Subcutaneous abdominal adipose tissue (tissue), 5 donors: ENCODE measurements around the gene RAB37.

Source experiments
- H3K27ac ChIP-seq: one replicate; pipeline ENCODE4 v1.7.0; 2013; ENCODE audit warnings: low read depth, mild to moderate bottlenecking, inconsistent platforms, low read length, moderate library complexity
- H3K27me3 ChIP-seq, 5 donors: one replicate each; pipeline ENCODE4 v1.7.0; 2013; ENCODE audit warnings: low read length in 5 of 5, inconsistent platforms in 1 of 5; ENCODE audit not compliant: control insufficient read depth in 5 of 5, insufficient read depth in 4 of 5
- H3K36me3 ChIP-seq, 5 donors: one replicate each; pipeline ENCODE4 v1.7.0; 2013; ENCODE audit warnings: low read length in 5 of 5; ENCODE audit not compliant: control insufficient read depth in 5 of 5, insufficient read depth in 5 of 5
- H3K4me1 ChIP-seq, 5 donors: one replicate each; pipeline ENCODE4 v1.7.0; 2013; ENCODE audit warnings: low read length in 5 of 5, mild to moderate bottlenecking in 3 of 5, moderate library complexity in 1 of 5; ENCODE audit not compliant: control insufficient read depth in 5 of 5, insufficient read depth in 5 of 5
- H3K4me3 ChIP-seq, 5 donors: one replicate each; pipeline ENCODE4 v1.7.0; 2013; ENCODE audit warnings: low read length in 5 of 5, low read depth in 1 of 5
- H3K9ac ChIP-seq, 5 donors: one replicate each; pipeline ENCODE4 v1.7.0; 2013; ENCODE audit warnings: low read length in 5 of 5, mild to moderate bottlenecking in 4 of 5, moderate library complexity in 3 of 5
- H3K9me3 ChIP-seq, 5 donors: one replicate each; pipeline ENCODE4 v1.7.0; 2013; ENCODE audit warnings: low read length in 5 of 5; ENCODE audit not compliant: control insufficient read depth in 5 of 5
- donor health status: healthy.
- donor health status: healthy.
- donor health status: healthy.
- donor health status: healthy.
- donor health status: healthy.

Gene RAB37

GRCh38 chr17:74742153-74742515 is 5.1 kb downstream of the RAB37 start:
- H3K27me3 ChIP-seq, result peaks cover 27 to 34% (median 33%) of the 10 kb centered on the region in 5 donors
- no peak overlapping the region for H3K27ac ChIP-seq
- no peak overlapping the region for H3K4me3 ChIP-seq
- H3K9me3 ChIP-seq, result no peaks in the 10 kb centered on the region
- no peaks in the 10 kb centered on the region for H3K36me3 ChIP-seq
- H3K4me1 ChIP-seq, result peaks cover 3 to 55% (median 42%) of the 10 kb centered on the region in 5 donors
- no peak overlapping the region for H3K9ac ChIP-seq

GRCh38 chr17:74742978-74743545 is 6.0 kb downstream of the RAB37 start:
- Histone ChIP-seq H3K4me3 (no peak overlapping the region), H3K9ac (no peak overlapping the region), H3K36me3 (no peaks in the 10 kb centered on the region), H3K27me3 (peaks cover 18 to 25% (median 24%) of the 10 kb centered on the region in 5 donors), H3K4me1 (peaks cover 3 to 54% (median 42%) of the 10 kb centered on the region in 5 donors), H3K27ac (no peak overlapping the region), H3K9me3 (no peaks in the 10 kb centered on the region)

DNA sequence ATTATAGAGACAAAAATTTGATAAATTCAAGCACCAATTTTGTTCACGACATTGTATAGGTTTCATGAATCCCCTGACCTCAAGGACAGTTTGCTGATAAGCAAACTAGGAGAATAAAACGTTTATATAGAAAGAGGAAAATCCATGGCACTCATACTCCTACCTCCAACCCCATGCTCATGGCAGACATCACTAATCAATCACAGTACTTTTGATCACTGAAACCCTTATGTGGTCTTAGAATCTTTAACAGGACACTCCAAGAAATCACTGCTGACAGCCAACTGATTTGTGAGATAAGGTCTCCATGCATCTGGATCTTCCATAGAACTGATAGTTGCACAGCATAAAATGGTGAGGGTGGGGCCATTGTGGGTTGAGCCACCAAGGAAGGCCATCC is 6.7 kb downstream of the RAB37 start:
- Histone ChIP-seq H3K27ac (no peak overlapping the region), H3K9ac (no peak overlapping the region), H3K4me3 (no peak overlapping the region), H3K9me3 (no peaks in the 10 kb centered on the region), H3K36me3 (no peaks in the 10 kb centered on the region), H3K27me3 (peaks cover 11 to 18% (median 17%) of the 10 kb centered on the region in 5 donors), H3K4me1 (peaks cover 3 to 50% (median 42%) of the 10 kb centered on the region in 5 donors)

GRCh38 chr17:74744349-74744713 is 7.3 kb downstream of the RAB37 start:
- H3K9ac ChIP-seq, result no peak overlapping the region
- no peaks in the 10 kb centered on the region for H3K36me3 ChIP-seq
- no peak overlapping the region for H3K27ac ChIP-seq
- peak overlapping the region in 1 of 5 donors; percentile 63 for H3K4me3 ChIP-seq
- no peaks in the 10 kb centered on the region for H3K9me3 ChIP-seq
- peaks cover 3 to 55% (median 48%) of the 10 kb centered on the region in 5 donors for H3K4me1 ChIP-seq
- peaks cover 6 to 13% (median 11%) of the 10 kb centered on the region in 5 donors for H3K27me3 ChIP-seq

DNA sequence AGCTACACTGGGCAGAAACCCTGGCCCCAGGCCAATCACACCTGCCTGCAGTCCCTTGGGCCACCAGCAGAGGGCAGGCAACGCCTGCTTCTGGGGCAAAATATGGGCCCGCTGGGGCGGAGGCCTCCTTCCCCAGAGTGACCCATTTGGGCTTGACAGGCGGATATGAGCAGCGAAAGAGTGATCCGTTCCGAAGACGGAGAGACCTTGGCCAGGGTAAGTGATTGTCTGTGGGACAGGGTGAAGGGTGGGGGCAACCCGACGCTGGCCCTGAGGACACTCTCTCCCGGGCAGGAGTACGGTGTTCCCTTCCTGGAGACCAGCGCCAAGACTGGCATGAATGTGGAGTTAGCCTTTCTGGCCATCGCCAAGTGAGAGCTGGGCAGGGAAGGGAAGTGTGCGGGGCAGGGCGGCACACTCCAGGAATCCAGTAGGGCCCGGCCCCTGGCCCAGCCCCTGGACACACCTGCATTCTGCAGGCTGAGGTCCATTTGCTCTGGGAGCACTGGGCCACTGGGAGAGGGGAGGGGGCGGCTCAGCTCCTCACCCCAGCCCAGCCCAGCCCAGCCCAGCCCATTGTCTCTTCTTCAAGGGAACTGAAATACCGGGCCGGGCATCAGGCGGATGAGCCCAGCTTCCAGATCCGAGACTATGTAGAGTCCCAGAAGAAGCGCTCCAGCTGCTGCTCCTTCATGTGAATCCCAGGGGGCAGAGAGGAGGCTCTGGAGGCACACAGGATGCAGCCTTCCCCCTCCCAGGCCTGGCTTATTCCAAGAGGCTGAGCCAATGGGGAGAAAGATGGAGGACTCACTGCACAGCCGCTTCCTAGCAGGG is 7.9 kb downstream of the RAB37 start:
- peak overlapping the region in 4 of 5 donors; percentile 6 to 79 (median 62) for H3K9ac ChIP-seq
- peak overlapping the region; percentile 40 to 68 (median 50) for H3K4me3 ChIP-seq
- H3K4me1 ChIP-seq, result peaks cover 3 to 61% (median 54%) of the 10 kb centered on the region in 5 donors
- no peaks in the 10 kb centered on the region for H3K36me3 ChIP-seq
- H3K9me3 ChIP-seq, result no peaks in the 10 kb centered on the region
- H3K27ac ChIP-seq, result no peak overlapping the region
- peaks cover 6 to 12% (median 10%) of the 10 kb centered on the region in 5 donors for H3K27me3 ChIP-seq

- H3K4me1 ChIP-seq, result peaks cover 8 to 68% (median 61%) of the 10 kb centered on the region in 5 donors
- H3K27ac ChIP-seq, result no peak overlapping the region
- peaks cover 0 to 9% (median 5%) of the 10 kb centered on the region in 5 donors for H3K27me3 ChIP-seq
- no peak overlapping the region for H3K4me3 ChIP-seq
- H3K36me3 ChIP-seq, result no peaks in the 10 kb centered on the region
- H3K9ac ChIP-seq, result no peak overlapping the region
- no peaks in the 10 kb centered on the region for H3K9me3 ChIP-seq
Measured at GRCh38 chr17:74745548-74746177, 8.6 kb downstream of the RAB37 start.

DNA sequence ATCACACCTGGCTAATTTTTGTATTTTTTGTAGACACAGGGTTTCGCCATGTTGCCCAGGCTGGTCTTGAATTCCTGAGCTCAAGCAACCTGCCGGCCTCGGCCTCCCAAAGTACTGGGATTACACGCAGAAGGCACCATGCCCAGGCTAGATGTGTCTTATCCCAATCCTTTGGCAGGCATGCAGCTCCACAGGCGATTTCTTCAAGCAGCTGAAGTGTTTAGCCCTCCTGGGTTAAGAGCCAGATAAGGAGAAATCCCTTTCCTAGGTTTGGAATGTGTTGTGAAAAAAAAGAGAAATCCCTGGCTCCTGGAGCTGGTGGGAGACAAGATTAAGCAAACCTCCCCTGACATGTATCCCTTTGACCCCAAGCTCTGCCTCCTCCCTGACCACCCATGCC is 9.3 kb downstream of the RAB37 start:
- H3K36me3 ChIP-seq, result no peaks in the 10 kb centered on the region
- H3K27ac ChIP-seq, result no peak overlapping the region
- H3K4me3 ChIP-seq, result no peak overlapping the region
- H3K9ac ChIP-seq, result peak overlapping the region in 1 of 5 donors; percentile 35
- H3K27me3 ChIP-seq, result peaks cover 0 to 8% (median 3%) of the 10 kb centered on the region in 5 donors
- peaks cover 9 to 75% (median 68%) of the 10 kb centered on the region in 5 donors for H3K4me1 ChIP-seq
- no peaks in the 10 kb centered on the region for H3K9me3 ChIP-seq

DNA sequence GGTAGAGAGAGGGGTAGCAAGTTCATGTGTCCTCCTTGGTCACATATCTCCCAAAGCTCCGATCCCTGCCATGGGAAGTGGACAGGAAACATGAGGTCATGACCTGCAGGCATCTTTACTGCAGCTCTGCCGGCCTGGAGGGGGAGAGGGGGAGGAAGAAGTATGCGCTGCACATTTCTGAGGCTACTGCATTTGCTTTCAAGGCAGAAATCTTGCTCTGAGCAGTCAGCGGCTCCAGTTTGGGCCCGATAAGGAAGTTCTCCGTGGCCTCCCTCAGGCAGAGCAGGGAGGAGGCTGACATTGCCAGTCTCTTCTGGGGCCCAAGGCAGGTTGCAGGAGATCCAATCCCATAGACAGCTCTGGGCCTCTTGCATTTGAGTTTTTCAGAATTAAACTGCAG is 9.9 kb downstream of the RAB37 start:
- Histone ChIP-seq H3K4me1 (peaks cover 9 to 75% (median 69%) of the 10 kb centered on the region in 5 donors), H3K4me3 (no peak overlapping the region), H3K9ac (no peak overlapping the region), H3K36me3 (no peaks in the 10 kb centered on the region), H3K27me3 (peaks cover 0 to 4% (median 3%) of the 10 kb centered on the region in 5 donors), H3K27ac (peak overlapping the region; percentile 30), H3K9me3 (no peaks in the 10 kb centered on the region)

GRCh38 chr17:74748279-74748528 is 11.1 kb downstream of the RAB37 start:
- Histone ChIP-seq H3K4me1 (peaks cover 6 to 73% (median 61%) of the 10 kb centered on the region in 5 donors), H3K9me3 (no peaks in the 10 kb centered on the region), H3K4me3 (peak overlapping the region in 4 of 5 donors; percentile 51 to 90 (median 68)), H3K36me3 (no peaks in the 10 kb centered on the region), H3K9ac (peak overlapping the region in 2 of 5 donors; percentile 49 to 62), H3K27me3 (peaks cover 0 to 2% (median 0%) of the 10 kb centered on the region in 5 donors), H3K27ac (peak overlapping the region; percentile 30)
